ENCODE results near the gene HLA-DRB1. TPM values are rescaled to one million over a fixed set of nuclear protein-coding genes. Genes with fewer than 3 reads are reported as not detected.
A peak's percentile ranks its signal among the peaks of the same experiment; 100 is the strongest.

The HLA-DRB1 gene
- total RNA-seq, 1 donor from 2014 or later: 4.7 TPM

GRCh38 chr6:32583527-32583898 lies 6.1 kb downstream of the HLA-DRB1 start:
- H3K27ac Mint-ChIP-seq: no peak overlapping the region
- H3K4me1 Mint-ChIP-seq: peaks cover 8% of the 10 kb centered on the region
- peak overlapping the region; percentile 68 for H3K4me3 ChIP-seq
- H3K9me3 Mint-ChIP-seq: no peaks in the 10 kb centered on the region
- TF ChIP-seq EZH2phosphoT487 (IDR thresholded peaks at IDR 0.05) (no peak), CTCF (IDR thresholded peaks at IDR 0.05) (no peak), EZH2 (IDR thresholded peaks at IDR 0.05) (no peak)
- peak overlapping the region; percentile 89 for H3K4me3 Mint-ChIP-seq
- H3K36me3 ChIP-seq: no peaks in the 10 kb centered on the region
- no peaks in the 10 kb centered on the region for H3K36me3 Mint-ChIP-seq
- H3K27me3 Mint-ChIP-seq (ENCODE audit: insufficient read depth, low read depth): peaks cover 11% of the 10 kb centered on the region
- no peaks in the 10 kb centered on the region for H3K4me1 ChIP-seq
- H3K27me3 ChIP-seq: peaks cover 21% of the 10 kb centered on the region
- no peaks in the 10 kb centered on the region for H3K79me2 ChIP-seq (ENCODE audit: low read depth)
- H3K4me2 ChIP-seq: peak overlapping the region; percentile 95
- no peaks in the 10 kb centered on the region for H3K9me3 ChIP-seq (ENCODE audit: low read depth)
- no peak overlapping the region for H3K9ac ChIP-seq
- H4K20me1 ChIP-seq (ENCODE audit: low read depth): no peaks in the 10 kb centered on the region
- H3F3A ChIP-seq (ENCODE audit: low read depth): no peaks in the 10 kb centered on the region
- no peak overlapping the region for H3K27ac ChIP-seq
- no peak for DNase-seq (ENCODE audit: low spot score)
- H2AFZ ChIP-seq (replicated peaks): peak overlapping the region; percentile 96

GRCh38 chr6:32581315-32582095 lies 8.1 kb downstream of the HLA-DRB1 start:
- Mint-ChIP-seq H3K27me3 (ENCODE audit: insufficient read depth, low read depth) (peaks cover 11% of the 10 kb centered on the region), H3K9me3 (no peaks in the 10 kb centered on the region), H3K36me3 (no peaks in the 10 kb centered on the region), H3K27ac (no peak overlapping the region), H3K4me3 (no peak overlapping the region), H3K4me1 (peaks cover 8% of the 10 kb centered on the region)
- DNase-seq (ENCODE audit: low spot score): no peak
- Histone ChIP-seq H3K9ac (no peak overlapping the region), H3K4me2 (no peak overlapping the region), H3F3A (ENCODE audit: low read depth) (no peaks in the 10 kb centered on the region), H3K9me3 (ENCODE audit: low read depth) (no peaks in the 10 kb centered on the region), H3K4me3 (no peak overlapping the region), H3K79me2 (ENCODE audit: low read depth) (no peaks in the 10 kb centered on the region), H3K36me3 (no peaks in the 10 kb centered on the region), H4K20me1 (ENCODE audit: low read depth) (no peaks in the 10 kb centered on the region), H3K27me3 (peaks cover 19% of the 10 kb centered on the region), H2AFZ (replicated peaks) (no peak overlapping the region), H3K4me1 (no peaks in the 10 kb centered on the region), H3K27ac (no peak overlapping the region)
- TF ChIP-seq EZH2 (IDR thresholded peaks at IDR 0.05): no peak
- TF ChIP-seq CTCF (IDR thresholded peaks at IDR 0.05): no peak
- TF ChIP-seq EZH2phosphoT487 (IDR thresholded peaks at IDR 0.05): no peak

GRCh38 chr6:32580593-32580992 lies 9.1 kb downstream of the HLA-DRB1 start:
- H3K27me3 Mint-ChIP-seq (ENCODE audit: insufficient read depth, low read depth): peaks cover 11% of the 10 kb centered on the region
- Histone ChIP-seq H2AFZ (replicated peaks) (no peak overlapping the region), H3K4me2 (no peak overlapping the region), H3K4me1 (no peaks in the 10 kb centered on the region), H3K9ac (no peak overlapping the region), H4K20me1 (ENCODE audit: low read depth) (no peaks in the 10 kb centered on the region), H3K9me3 (ENCODE audit: low read depth) (no peaks in the 10 kb centered on the region), H3K79me2 (ENCODE audit: low read depth) (no peaks in the 10 kb centered on the region), H3K27ac (no peak overlapping the region), H3K4me3 (no peak overlapping the region), H3K27me3 (peaks cover 11% of the 10 kb centered on the region), H3K36me3 (no peaks in the 10 kb centered on the region), H3F3A (ENCODE audit: low read depth) (no peaks in the 10 kb centered on the region)
- no peaks in the 10 kb centered on the region for H3K9me3 Mint-ChIP-seq
- no peak overlapping the region for H3K27ac Mint-ChIP-seq
- no peaks in the 10 kb centered on the region for H3K36me3 Mint-ChIP-seq
- H3K4me3 Mint-ChIP-seq: no peak overlapping the region
- no peak for DNase-seq (ENCODE audit: low spot score)
- peaks cover 8% of the 10 kb centered on the region for H3K4me1 Mint-ChIP-seq
- TF ChIP-seq EZH2phosphoT487 (IDR thresholded peaks at IDR 0.05) (no peak), CTCF (IDR thresholded peaks at IDR 0.05) (no peak), EZH2 (IDR thresholded peaks at IDR 0.05) (no peak)

All from neural progenitor cell (in vitro differentiated cells).